Transverse colon (tissue), 4 donors: ENCODE data around the gene RIMS1.

Source experiments
- POLR2AphosphoS5 ChIP-seq, 3 donors: sonication (generic); formaldehyde crosslinking; IDR thresholded peaks; one replicate each; pipeline ENCODE4 v1.6.1; 2016; ENCODE audit warnings: antibody characterized with exemption in 3 of 3
- TF ChIP-seq, protein P1 (sequence below), 5 experiments: fragments of 200-600 bp in 3 of 5; fragments of 450-650 bp in 2 of 5; sonication (generic) in 3 of 5; IDR thresholded peaks; 1 replicate in 2 of 5; 2 replicates in 3 of 5; pipeline ENCODE4 v1.5.1; 2016 to 2017; ENCODE audit warnings: antibody characterized with exemption in 5 of 5, inconsistent platforms in 3 of 5, mild to moderate bottlenecking in 2 of 5, moderate library complexity in 1 of 5

DNA sequence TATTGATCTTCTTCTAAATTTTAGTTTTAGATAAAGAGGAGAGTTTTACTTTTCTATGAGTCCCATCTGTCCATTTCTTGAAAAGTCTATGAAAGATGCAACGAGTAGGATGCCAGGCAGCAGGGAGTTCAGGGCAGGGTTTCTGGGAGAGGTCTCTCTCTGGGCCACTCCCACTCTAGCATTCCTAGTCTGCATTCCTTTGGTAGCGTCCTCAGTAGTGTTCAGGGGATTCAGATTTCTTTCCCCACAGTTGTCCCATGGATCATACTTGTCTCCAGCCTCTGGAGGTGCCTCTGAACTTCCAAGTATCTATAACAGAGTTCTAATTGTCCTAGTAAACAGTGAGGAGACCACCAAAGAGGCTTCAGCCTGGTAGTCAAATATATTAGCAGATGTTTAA, 225.3 kb downstream of the RIMS1 start:
- TF ChIP-seq, protein P1, sequence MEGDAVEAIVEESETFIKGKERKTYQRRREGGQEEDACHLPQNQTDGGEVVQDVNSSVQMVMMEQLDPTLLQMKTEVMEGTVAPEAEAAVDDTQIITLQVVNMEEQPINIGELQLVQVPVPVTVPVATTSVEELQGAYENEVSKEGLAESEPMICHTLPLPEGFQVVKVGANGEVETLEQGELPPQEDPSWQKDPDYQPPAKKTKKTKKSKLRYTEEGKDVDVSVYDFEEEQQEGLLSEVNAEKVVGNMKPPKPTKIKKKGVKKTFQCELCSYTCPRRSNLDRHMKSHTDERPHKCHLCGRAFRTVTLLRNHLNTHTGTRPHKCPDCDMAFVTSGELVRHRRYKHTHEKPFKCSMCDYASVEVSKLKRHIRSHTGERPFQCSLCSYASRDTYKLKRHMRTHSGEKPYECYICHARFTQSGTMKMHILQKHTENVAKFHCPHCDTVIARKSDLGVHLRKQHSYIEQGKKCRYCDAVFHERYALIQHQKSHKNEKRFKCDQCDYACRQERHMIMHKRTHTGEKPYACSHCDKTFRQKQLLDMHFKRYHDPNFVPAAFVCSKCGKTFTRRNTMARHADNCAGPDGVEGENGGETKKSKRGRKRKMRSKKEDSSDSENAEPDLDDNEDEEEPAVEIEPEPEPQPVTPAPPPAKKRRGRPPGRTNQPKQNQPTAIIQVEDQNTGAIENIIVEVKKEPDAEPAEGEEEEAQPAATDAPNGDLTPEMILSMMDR (IDR thresholded peaks at IDR 0.05) = no peak
- TF ChIP-seq POLR2AphosphoS5 (IDR thresholded peaks at IDR 0.05) = no peak
